ENCODE data around the gene SLC6A1. TPM values are rescaled to one million over a fixed set of nuclear protein-coding genes. Genes with fewer than 3 reads are reported as not detected.

SLC6A1 gene
- total RNA-seq, 1 experiment from 2014 or later, result not detected

GRCh38 chr3:11055496-11055895 is 62.9 kb downstream of the SLC6A1 start:
- no peaks in the 10 kb centered on the region for H3K9me3 ChIP-seq (ENCODE audit: low read depth, low read length, poor library complexity, severe bottlenecking)
- TF ChIP-seq CTCF (conservative IDR thresholded peaks at IDR 0.05; ENCODE audit: low read depth, low read length), result no peak
- no peak overlapping the region for H3K27ac ChIP-seq (ENCODE audit: low read depth, low read length, poor library complexity, severe bottlenecking)
- CTCF ChIA-PET, result interaction anchor here (0.9 kb wide), 1 partner anchor 102 kb away, joined by 3 read pairs; no protein-coding TSS in a partner anchor
- no TSS peak for BruUV-seq (replicated peaks)
- H3K4me3 ChIP-seq (ENCODE audit: low read depth, low read length, poor library complexity, severe bottlenecking), result no peak overlapping the region
- peaks cover 5% of the 10 kb centered on the region for H3K27me3 ChIP-seq (replicated peaks; ENCODE audit: insufficient read depth, low read depth, low read length, poor library complexity)
- no peak for DNase-seq (ENCODE audit: low spot score)
- intact Hi-C loops (cut with micrococcal nuclease; ENCODE audit: unreplicated experiment), result loop anchor here (5.0 kb wide), 1 partner anchor 173 kb away; no protein-coding TSS in a partner anchor
- no peaks in the 10 kb centered on the region for H3K36me3 ChIP-seq (ENCODE audit: insufficient read depth, low read length, poor library complexity, severe bottlenecking)
- POLR2A ChIA-PET (ENCODE audit: low non-redundant PET), result no interaction called here
- peaks cover 9% of the 10 kb centered on the region for H3K4me1 ChIP-seq (ENCODE audit: insufficient read depth, low read length, poor library complexity, severe bottlenecking)

GRCh38 chr3:11056531-11057050 is 64.0 kb downstream of the SLC6A1 start:
- Histone ChIP-seq H3K9me3 (ENCODE audit: low read depth, low read length, poor library complexity, severe bottlenecking) (no peaks in the 10 kb centered on the region), H3K36me3 (ENCODE audit: insufficient read depth, low read length, poor library complexity, severe bottlenecking) (no peaks in the 10 kb centered on the region), H3K4me3 (ENCODE audit: low read depth, low read length, poor library complexity, severe bottlenecking) (no peak overlapping the region), H3K27me3 (replicated peaks; ENCODE audit: insufficient read depth, low read depth, low read length, poor library complexity) (peaks cover 5% of the 10 kb centered on the region), H3K4me1 (ENCODE audit: insufficient read depth, low read length, poor library complexity, severe bottlenecking) (peaks cover 9% of the 10 kb centered on the region), H3K27ac (ENCODE audit: low read depth, low read length, poor library complexity, severe bottlenecking) (no peak overlapping the region)
- intact Hi-C loops (cut with micrococcal nuclease; ENCODE audit: unreplicated experiment), result loop anchor here (5.0 kb wide), 1 partner anchor 174 kb away; no protein-coding TSS in a partner anchor
- ChIA-PET CTCF (no interaction called here), POLR2A (ENCODE audit: low non-redundant PET) (no interaction called here)
- TF ChIP-seq EZH2 (IDR thresholded peaks at IDR 0.05; ENCODE audit: borderline replicate concordance, low read depth, low read length, poor library complexity, severe bottlenecking), result no peak
- TF ChIP-seq CTCF (conservative IDR thresholded peaks at IDR 0.05; ENCODE audit: low read depth, low read length), result no peak
- no TSS peak for BruUV-seq (replicated peaks)
- DNase-seq (ENCODE audit: low spot score), result no peak

GRCh38 chr3:11057655-11058054 is 65.1 kb downstream of the SLC6A1 start:
- Histone ChIP-seq H3K27ac (ENCODE audit: low read depth, low read length, poor library complexity, severe bottlenecking) (no peak overlapping the region), H3K36me3 (ENCODE audit: insufficient read depth, low read length, poor library complexity, severe bottlenecking) (no peaks in the 10 kb centered on the region), H3K27me3 (replicated peaks; ENCODE audit: insufficient read depth, low read depth, low read length, poor library complexity) (peaks cover 4% of the 10 kb centered on the region), H3K4me1 (ENCODE audit: insufficient read depth, low read length, poor library complexity, severe bottlenecking) (peaks cover 9% of the 10 kb centered on the region), H3K9me3 (ENCODE audit: low read depth, low read length, poor library complexity, severe bottlenecking) (no peaks in the 10 kb centered on the region), H3K4me3 (ENCODE audit: low read depth, low read length, poor library complexity, severe bottlenecking) (no peak overlapping the region)
- CTCF ChIA-PET, result interaction anchor here (0.9 kb wide), 1 partner anchor 277 kb away, joined by 3 read pairs; no protein-coding TSS in a partner anchor
- POLR2A ChIA-PET (ENCODE audit: low non-redundant PET), result no interaction called here
- intact Hi-C loops (cut with micrococcal nuclease; ENCODE audit: unreplicated experiment), result loop anchor here (5.0 kb wide), 1 partner anchor 175 kb away; no protein-coding TSS in a partner anchor
- no peak for TF ChIP-seq EZH2 (IDR thresholded peaks at IDR 0.05; ENCODE audit: borderline replicate concordance, low read depth, low read length, poor library complexity, severe bottlenecking)
- TF ChIP-seq CTCF (conservative IDR thresholded peaks at IDR 0.05; ENCODE audit: low read depth, low read length), result no peak
- DNase-seq (ENCODE audit: low spot score), result no peak
- no TSS peak for BruUV-seq (replicated peaks)
